CD4-positive, CD25-positive, alpha-beta regulatory T cell (primary cell): Measurements from ENCODE around the gene GLMN. TPM values are rescaled to one million over a fixed set of nuclear protein-coding genes. Genes with fewer than 3 reads are reported as not detected.

Experiments
- ATAC-seq, 2 donors: fragments of 150-1000 bp; cut with Tn5 transposase; one replicate each; pipeline ENCODE4 v1.10.0; 2021; ENCODE audit warnings: low read depth in 2 of 2, moderate number of reproducible peaks in 2 of 2, moderate library complexity in 1 of 2
- DNase-seq, 3 donors: peaks; one replicate each; pipeline versions ENCODE4 v3.0.0 to v3.0.0-alpha.2; 2012 to 2022; ENCODE audit warnings: mixed read lengths in 1 of 3
- H3K27ac ChIP-seq: one replicate; pipeline ENCODE4 v1.7.0; 2013; ENCODE audit warnings: mild to moderate bottlenecking, low read length; ENCODE audit not compliant: insufficient read depth, poor library complexity, severe bottlenecking
- H3K27me3 ChIP-seq: one replicate; pipeline ENCODE4 v1.7.0; 2013; ENCODE audit warnings: low read length; ENCODE audit not compliant: control insufficient read depth, insufficient read depth
- H3K36me3 ChIP-seq: one replicate; pipeline ENCODE4 v1.7.0; 2013; ENCODE audit warnings: mild to moderate bottlenecking, low read length, moderate library complexity; ENCODE audit not compliant: control insufficient read depth, insufficient read depth
- H3K4me1 ChIP-seq: 2 replicates; pipeline ENCODE4 v1.7.0; 2013; ENCODE audit warnings: mild to moderate bottlenecking, low read length; ENCODE audit not compliant: insufficient read depth, control insufficient read depth, poor library complexity, severe bottlenecking
- H3K4me3 ChIP-seq: one replicate; pipeline ENCODE4 v1.7.0; 2013; ENCODE audit warnings: low read depth, mild to moderate bottlenecking, low read length, moderate library complexity
- H3K9me3 ChIP-seq, 2 experiments: 1 replicate in 1 of 2; 2 replicates in 1 of 2; pipeline ENCODE4 v1.7.0; 2013; ENCODE audit warnings: low read length in 2 of 2, mild to moderate bottlenecking in 1 of 2, moderate library complexity in 1 of 2; ENCODE audit not compliant: control insufficient read depth in 2 of 2
- H3K27ac Mint-ChIP-seq, 3 donors: one replicate each; pipeline ENCODE4 v1.8.0; 2020 to 2022; ENCODE audit warnings: mild to moderate bottlenecking in 3 of 3, mixed read lengths in 3 of 3, moderate library complexity in 2 of 3
- H3K27me3 Mint-ChIP-seq: one replicate; pipeline ENCODE4 v1.8.0; 2022; ENCODE audit warnings: mild to moderate bottlenecking, mixed read lengths
- H3K36me3 Mint-ChIP-seq: one replicate; pipeline ENCODE4 v1.8.0; 2020; ENCODE audit warnings: mixed read lengths
- H3K4me1 Mint-ChIP-seq, 4 donors: one replicate each; pipeline ENCODE4 v1.8.0; 2020 to 2022; ENCODE audit warnings: mixed read lengths in 4 of 4, mild to moderate bottlenecking in 1 of 4
- H3K4me3 Mint-ChIP-seq, 4 donors: one replicate each; pipeline ENCODE4 v1.8.0; 2020 to 2022; ENCODE audit warnings: mild to moderate bottlenecking in 4 of 4, mixed read lengths in 4 of 4, moderate library complexity in 3 of 4
- H3K9me3 Mint-ChIP-seq, 7 donors: one replicate each; pipeline ENCODE4 v1.8.0; 2020 to 2022; ENCODE audit warnings: mixed read lengths in 7 of 7, mild to moderate bottlenecking in 3 of 7, moderate library complexity in 2 of 7
- polyA plus RNA-seq, 4 donors: library from polyadenylated mRNA; unstranded; fragments of 300-500 nt; fragmentation: Illumina TruSeq; gene quantifications; one replicate each; pipeline ENCODE4 v1.2.3, GENCODE V29; 2021
- total RNA-seq: library from RNA; stranded (reverse); gene quantifications from one replicate; pipeline ENCODE4 v1.2.3, GENCODE V29; 2022

GLMN gene
- total RNA-seq (10.9 TPM), polyA plus RNA-seq (10 to 100 TPM in 3 of 4 donors, 1 to 10 TPM in 1; 8.2 to 15.2 (median 11.9) TPM)

GRCh38 chr1:92298573-92299476, at the start of gene GLMN, which contains the start of gene RPAP2:
TSS of gene GLMN (minus strand) at chr1:92298987. CDS start at chr1:92297999, 988 bp downstream.
TSS of gene RPAP2 (plus strand) at chr1:92299059. CDS start at chr1:92299074, 15 bp downstream.
- no peaks in the 10 kb centered on the region for H3K27me3 ChIP-seq
- peak within 1 kb of the TSS; percentile 95 for H3K4me3 ChIP-seq
- Mint-ChIP-seq H3K27me3 (no peaks in the 10 kb centered on the region), H3K36me3 (peaks cover 22% of the 10 kb centered on the region), H3K4me1 (peaks cover 36 to 58% (median 45%) of the 10 kb centered on the region in 4 donors), H3K9me3 (no peaks in the 10 kb centered on the region), H3K27ac (peak within 1 kb of the TSS; percentile 94 to 98 (median 95)), H3K4me3 (peak within 1 kb of the TSS; percentile 96 to 98 (median 98))
- ATAC-seq (peak; percentile 95 to 96), DNase-seq (peak; percentile 69 to 87 (median 74))
- peaks cover 30% of the 10 kb centered on the region for H3K4me1 ChIP-seq
- H3K36me3 ChIP-seq, result peaks cover 11% of the 10 kb centered on the region
- peak within 1 kb of the TSS; percentile 84 for H3K27ac ChIP-seq
- H3K9me3 ChIP-seq, result no peaks in the 10 kb centered on the region

GRCh38 chr1:92346866-92347640, 48.3 kb upstream of the GLMN start:
- peaks cover 0 to under 1% of the 10 kb centered on the region in 2 experiments for H3K9me3 ChIP-seq
- no peaks in the 10 kb centered on the region for H3K27me3 ChIP-seq
- Mint-ChIP-seq H3K9me3 (no peaks in the 10 kb centered on the region), H3K4me3 (no peak overlapping the region), H3K27me3 (no peaks in the 10 kb centered on the region), H3K36me3 (peaks cover 35% of the 10 kb centered on the region), H3K27ac (peak overlapping the region; percentile 4 to 50 (median 44)), H3K4me1 (peaks cover 0 to 13% (median 4%) of the 10 kb centered on the region in 4 donors)
- H3K4me3 ChIP-seq, result no peak overlapping the region
- no peak for DNase-seq
- H3K36me3 ChIP-seq, result peaks cover 22% of the 10 kb centered on the region
- ATAC-seq, result no peak
- no peaks in the 10 kb centered on the region for H3K4me1 ChIP-seq
- H3K27ac ChIP-seq, result no peak overlapping the region

- Mint-ChIP-seq H3K27me3 (no peaks in the 10 kb centered on the region), H3K4me1 (peaks cover 0 to 8% (median 2%) of the 10 kb centered on the region in 4 donors), H3K36me3 (peaks cover 33% of the 10 kb centered on the region), H3K4me3 (no peak overlapping the region), H3K27ac (no peak overlapping the region), H3K9me3 (no peaks in the 10 kb centered on the region)
- no peak overlapping the region for H3K4me3 ChIP-seq
- no peak for DNase-seq
- peaks cover 17% of the 10 kb centered on the region for H3K36me3 ChIP-seq
- H3K27ac ChIP-seq, result no peak overlapping the region
- H3K4me1 ChIP-seq, result no peaks in the 10 kb centered on the region
- no peak for ATAC-seq
- H3K27me3 ChIP-seq, result no peaks in the 10 kb centered on the region
- no peaks in the 10 kb centered on the region for H3K9me3 ChIP-seq
Measured at GRCh38 chr1:92343061-92343460, 44.3 kb upstream of the GLMN start.

GRCh38 chr1:92342401-92342800, 43.6 kb upstream of the GLMN start:
- peaks cover 32% of the 10 kb centered on the region for H3K36me3 Mint-ChIP-seq

GRCh38 chr1:92340154-92340553, 41.4 kb upstream of the GLMN start:
- Histone ChIP-seq H3K27me3 (no peaks in the 10 kb centered on the region), H3K27ac (no peak overlapping the region), H3K4me1 (no peaks in the 10 kb centered on the region), H3K9me3 (no peaks in the 10 kb centered on the region), H3K36me3 (peaks cover 16% of the 10 kb centered on the region), H3K4me3 (no peak overlapping the region)
- Mint-ChIP-seq H3K4me3 (no peak overlapping the region), H3K9me3 (no peaks in the 10 kb centered on the region), H3K4me1 (peaks cover 0 to 5% (median 0%) of the 10 kb centered on the region in 4 donors), H3K27me3 (no peaks in the 10 kb centered on the region), H3K27ac (no peak overlapping the region), H3K36me3 (peaks cover 32% of the 10 kb centered on the region)
- ATAC-seq (no peak), DNase-seq (no peak)

More at GRCh38 chr1:92342401-92342800, 43.6 kb upstream of the GLMN start:
- H3K4me3 ChIP-seq, result no peak overlapping the region
- no peak overlapping the region for H3K27ac ChIP-seq
- no peak for ATAC-seq
- H3K27me3 ChIP-seq, result no peaks in the 10 kb centered on the region
- Mint-ChIP-seq H3K27me3 (no peaks in the 10 kb centered on the region), H3K4me1 (peaks cover 0 to 6% (median 2%) of the 10 kb centered on the region in 4 donors), H3K27ac (no peak overlapping the region), H3K9me3 (no peaks in the 10 kb centered on the region), H3K4me3 (no peak overlapping the region)
- no peak for DNase-seq
- no peaks in the 10 kb centered on the region for H3K4me1 ChIP-seq
- H3K36me3 ChIP-seq, result peaks cover 15% of the 10 kb centered on the region
- H3K9me3 ChIP-seq, result no peaks in the 10 kb centered on the region

GRCh38 chr1:92333668-92334067, 34.9 kb upstream of the GLMN start:
- Histone ChIP-seq H3K27ac (no peak overlapping the region), H3K4me3 (no peak overlapping the region), H3K4me1 (peaks cover 3% of the 10 kb centered on the region), H3K36me3 (peaks cover 17% of the 10 kb centered on the region), H3K9me3 (no peaks in the 10 kb centered on the region), H3K27me3 (no peaks in the 10 kb centered on the region)
- H3K9me3 Mint-ChIP-seq, result peaks cover 0 to 4% (median 0%) of the 10 kb centered on the region in 7 donors
- ATAC-seq (no peak), DNase-seq (peak in 1 of 3 donors; percentile 16)
- no peak overlapping the region for H3K4me3 Mint-ChIP-seq
- H3K27me3 Mint-ChIP-seq, result no peaks in the 10 kb centered on the region
- H3K36me3 Mint-ChIP-seq, result peaks cover 40% of the 10 kb centered on the region
- H3K4me1 Mint-ChIP-seq, result peaks cover 7 to 31% (median 20%) of the 10 kb centered on the region in 4 donors
- peak overlapping the region in 2 of 3 donors; percentile 26 to 62 for H3K27ac Mint-ChIP-seq

- Mint-ChIP-seq H3K9me3 (peaks cover 2 to 26% (median 12%) of the 10 kb centered on the region in 7 donors), H3K36me3 (peaks cover 61% of the 10 kb centered on the region), H3K27me3 (no peaks in the 10 kb centered on the region), H3K4me1 (peaks cover 8 to 33% (median 26%) of the 10 kb centered on the region in 4 donors), H3K4me3 (no peak overlapping the region), H3K27ac (no peak overlapping the region)
- DNase-seq (no peak), ATAC-seq (no peak)
- Histone ChIP-seq H3K27me3 (no peaks in the 10 kb centered on the region), H3K4me3 (no peak overlapping the region), H3K36me3 (peaks cover 18% of the 10 kb centered on the region), H3K9me3 (peaks cover 11 to 12% of the 10 kb centered on the region in 2 experiments), H3K4me1 (peaks cover 3% of the 10 kb centered on the region), H3K27ac (no peak overlapping the region)
Measured at GRCh38 chr1:92329347-92330129, 30.8 kb upstream of the GLMN start.
